Endometrium (tissue), 2 donors: ENCODE data around the gene SPG7.

Source experiments
- FAIRE-seq: peaks from 2 replicates; lab custom pipeline; 2012; peaks lifted over from hg19 to GRCh38; lab: Jason Lieb, UNC
- donor health status: control.
- donor health status: control.

The SPG7 gene

GRCh38 chr16:89485701-89486246 lies 22.4 kb upstream of the SPG7 start:
- no peak for FAIRE-seq

DNA sequence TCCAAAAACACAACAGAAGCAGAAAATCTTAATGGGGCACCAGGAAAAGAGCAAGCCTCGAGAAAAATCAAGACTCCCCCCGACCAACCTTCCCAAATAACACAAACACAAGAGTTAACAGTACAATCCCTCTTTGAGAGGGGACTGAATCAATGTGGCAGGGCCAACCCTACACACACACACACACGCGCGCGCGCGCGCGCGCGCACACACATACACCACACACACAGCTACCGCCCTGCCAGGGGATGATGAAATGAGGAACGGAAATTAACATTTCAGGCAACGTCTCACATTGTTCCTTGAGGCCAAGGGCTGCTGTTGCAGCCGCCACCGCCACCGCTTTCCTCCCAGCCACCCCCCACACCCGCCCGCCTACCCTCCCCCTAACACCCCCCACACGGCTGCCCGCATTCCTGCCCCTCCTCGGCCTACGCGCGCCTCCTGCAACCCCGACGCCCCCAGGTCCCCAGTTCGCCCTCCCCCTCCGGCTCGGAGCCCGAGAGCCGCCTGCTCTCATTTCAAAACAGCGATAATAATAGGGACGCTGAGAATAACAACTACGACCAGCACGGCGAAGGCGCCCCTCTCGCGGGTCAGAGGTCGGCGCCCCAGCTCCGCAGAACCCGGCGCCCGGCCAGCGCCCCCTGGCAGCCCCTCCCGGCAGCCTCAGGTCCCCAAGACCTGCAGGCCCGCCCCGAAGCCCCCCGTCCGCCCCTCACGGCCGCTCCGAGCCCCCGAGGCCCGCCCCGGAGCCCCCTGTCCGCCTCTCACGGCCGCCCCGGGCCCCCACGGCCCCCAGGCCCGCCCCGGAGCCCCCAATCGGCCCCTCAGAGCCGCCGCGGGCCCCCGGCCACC lies 18.9 kb upstream of the SPG7 start:
- FAIRE-seq = no peak

GRCh38 chr16:89489898-89490438 lies 18.2 kb upstream of the SPG7 start:
- no peak for FAIRE-seq

- FAIRE-seq = peak; percentile 95
Observed at GRCh38 chr16:89490439-89491237, 17.6 kb upstream of the SPG7 start, which contains the start of gene ANKRD11. TSS of gene ANKRD11 (minus strand) at chr16:89490561. CDS start at chr16:89317019, 173,542 bp downstream.

GRCh38 chr16:89491238-89491869 lies 16.8 kb upstream of the SPG7 start:
- FAIRE-seq = no peak

- no peak for FAIRE-seq
Observed at GRCh38 chr16:89491974-89492687, 16.1 kb upstream of the SPG7 start.

GRCh38 chr16:89493776-89494175 lies 14.4 kb upstream of the SPG7 start:
- FAIRE-seq = no peak

- FAIRE-seq = no peak
Observed at GRCh38 chr16:89495121-89495520, 13.1 kb upstream of the SPG7 start.

DNA sequence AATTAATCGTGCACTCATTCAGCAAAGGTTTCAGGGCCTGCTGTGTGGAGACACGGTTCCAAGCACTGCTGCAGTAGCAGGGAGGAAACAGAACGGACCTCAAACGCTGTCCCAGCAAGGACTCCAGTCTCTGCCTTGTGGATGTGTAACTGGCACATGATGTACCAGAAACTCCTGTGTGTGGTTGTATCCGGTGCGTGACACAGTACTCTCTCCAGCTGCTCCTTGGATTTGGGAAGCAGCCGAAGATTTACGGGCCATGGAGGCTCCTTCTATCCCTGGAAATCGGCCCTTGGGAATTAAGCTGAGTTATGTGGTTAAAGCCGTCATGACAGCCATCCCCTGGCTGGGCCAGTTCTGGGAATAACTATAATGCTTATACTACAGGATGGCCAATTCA lies 9.4 kb upstream of the SPG7 start:
- FAIRE-seq = no peak

DNA sequence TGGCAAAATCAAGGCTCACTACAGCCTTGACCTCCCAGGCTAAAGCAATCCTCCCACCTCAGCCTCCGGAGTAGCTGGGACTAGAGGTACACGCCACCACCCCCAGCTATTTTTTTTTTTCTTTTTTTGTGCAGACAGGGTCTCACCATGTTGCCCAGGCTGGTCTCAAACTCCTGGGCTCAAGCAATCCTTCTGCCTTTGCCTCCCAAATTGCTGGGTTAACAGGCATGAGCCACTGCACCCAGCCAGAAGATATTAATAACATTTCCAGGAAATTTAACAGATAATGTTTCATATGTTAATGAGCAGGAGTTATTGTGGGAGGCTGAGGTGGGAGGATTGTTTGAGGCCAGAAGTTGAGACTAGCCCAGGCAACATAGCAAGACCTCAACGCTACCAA lies 8.4 kb upstream of the SPG7 start:
- FAIRE-seq = no peak

DNA sequence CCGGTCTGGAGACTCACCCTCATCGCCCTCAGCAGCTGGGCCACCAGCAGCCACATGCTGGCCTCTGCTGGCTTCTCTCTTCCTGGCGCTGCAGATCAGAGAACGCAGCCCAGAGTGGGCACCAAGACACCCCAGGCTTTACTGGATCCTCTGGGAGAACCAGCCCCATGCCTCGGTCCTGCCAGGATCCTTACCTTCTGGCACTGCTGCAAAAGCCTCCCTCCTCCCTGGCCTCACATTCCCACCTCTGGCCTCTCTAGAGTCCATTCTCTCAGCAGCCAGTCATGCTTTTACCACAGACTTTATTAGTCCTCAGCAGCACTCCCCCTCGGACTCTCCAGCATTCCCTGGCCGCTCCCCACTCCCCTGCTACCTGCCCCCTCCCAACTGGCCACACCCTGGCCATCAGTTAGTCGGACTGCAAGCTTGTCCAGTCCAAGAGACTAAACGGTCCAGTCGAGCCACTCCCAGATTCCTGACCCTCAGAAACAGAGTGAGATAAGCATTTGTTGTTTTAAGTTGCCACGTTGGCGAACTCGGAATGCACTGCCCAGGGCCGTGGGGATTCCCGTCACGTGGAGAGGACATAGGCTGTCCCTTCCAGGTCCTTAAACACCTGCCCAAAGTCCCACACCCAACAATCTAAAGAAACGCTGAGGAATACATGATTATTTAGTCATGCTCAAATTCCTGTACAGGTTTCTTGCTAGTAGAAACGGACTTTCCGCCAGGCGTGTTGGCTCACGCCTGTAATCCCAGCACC lies 5.9 kb upstream of the SPG7 start:
- FAIRE-seq = no peak

DNA sequence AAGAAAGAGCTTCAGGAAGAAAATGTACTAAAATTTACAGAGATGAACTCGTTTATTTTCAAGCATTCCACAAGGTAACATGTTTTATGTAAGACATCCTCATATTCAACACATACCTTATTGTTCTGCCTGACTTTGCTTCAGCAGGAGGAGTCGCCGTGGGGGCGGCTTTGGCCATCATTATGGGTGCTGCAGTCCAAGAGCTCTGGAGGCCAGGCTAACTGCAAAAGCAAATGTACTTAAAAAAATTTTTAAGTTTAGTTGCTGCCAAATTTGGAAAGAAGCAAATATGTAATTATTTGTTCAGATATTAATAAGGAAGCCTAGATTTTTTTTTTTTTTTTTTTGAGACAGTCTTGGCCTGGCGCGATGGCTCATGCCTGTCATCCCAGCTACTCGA lies 4.1 kb upstream of the SPG7 start:
- no peak for FAIRE-seq

DNA sequence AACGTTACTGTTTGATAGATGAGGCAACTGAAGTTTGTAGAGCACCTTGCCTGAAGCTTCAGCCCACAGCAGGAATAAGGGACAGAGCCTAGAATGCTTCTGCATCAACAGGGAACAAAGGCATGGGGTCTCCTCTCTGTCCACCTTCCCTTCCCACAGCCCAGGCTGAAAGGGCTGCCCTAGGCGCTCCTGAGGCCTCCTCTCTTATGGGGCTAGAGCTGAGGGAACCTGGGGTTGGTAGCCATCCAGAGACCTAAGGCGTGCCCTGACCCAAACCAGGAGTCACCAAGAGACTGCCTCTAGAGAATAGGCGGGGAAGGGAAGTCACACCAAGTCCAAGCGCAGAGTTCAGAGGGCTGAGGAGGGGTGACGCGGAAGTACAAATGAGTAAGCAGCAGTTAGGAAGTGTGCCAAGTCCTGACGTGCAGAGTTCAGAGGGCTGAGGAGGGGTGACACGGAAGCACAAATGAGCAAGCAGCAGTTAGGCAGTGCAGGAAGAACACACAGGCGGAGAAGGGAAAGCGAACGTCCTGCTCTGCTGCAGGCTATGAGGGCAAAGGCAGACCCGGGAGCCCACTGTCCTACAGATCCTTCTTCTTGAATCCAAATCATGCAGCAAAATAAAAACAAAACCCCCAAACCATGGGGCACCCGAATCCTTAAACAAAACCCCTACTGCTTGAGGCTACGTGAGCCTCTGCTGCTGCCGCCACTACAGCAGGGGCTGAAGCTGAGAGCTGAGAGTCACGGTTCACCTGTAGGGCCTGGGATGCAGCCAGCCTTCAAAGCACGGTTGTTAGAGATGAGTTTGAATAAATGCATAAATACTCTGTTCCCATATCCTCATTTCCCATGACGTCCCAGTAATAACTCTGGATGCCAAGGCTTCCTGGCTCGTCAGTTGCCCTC lies 2.7 kb upstream of the SPG7 start:
- no peak for FAIRE-seq

DNA sequence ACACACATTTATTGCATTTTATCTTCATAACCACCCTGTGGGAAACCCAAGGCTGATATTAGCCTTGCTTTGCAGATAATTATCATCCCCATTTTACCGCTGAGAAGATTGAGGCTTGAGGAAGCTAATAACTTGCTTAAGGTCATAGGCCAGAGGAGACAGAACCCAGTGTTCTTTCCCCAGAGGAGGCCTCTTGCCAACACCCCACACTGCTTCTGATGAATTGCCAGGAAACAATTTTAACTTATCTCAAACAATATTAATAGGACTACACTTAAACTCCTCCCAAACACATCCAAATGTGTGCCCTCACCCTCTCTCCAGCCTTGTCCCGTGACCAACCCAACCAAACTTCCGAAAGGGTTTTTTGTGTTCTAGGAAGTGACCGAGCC lies 2.1 kb upstream of the SPG7 start:
- FAIRE-seq = no peak

GRCh38 chr16:89506791-89507191 lies 1.4 kb upstream of the SPG7 start:
- no peak for FAIRE-seq

DNA sequence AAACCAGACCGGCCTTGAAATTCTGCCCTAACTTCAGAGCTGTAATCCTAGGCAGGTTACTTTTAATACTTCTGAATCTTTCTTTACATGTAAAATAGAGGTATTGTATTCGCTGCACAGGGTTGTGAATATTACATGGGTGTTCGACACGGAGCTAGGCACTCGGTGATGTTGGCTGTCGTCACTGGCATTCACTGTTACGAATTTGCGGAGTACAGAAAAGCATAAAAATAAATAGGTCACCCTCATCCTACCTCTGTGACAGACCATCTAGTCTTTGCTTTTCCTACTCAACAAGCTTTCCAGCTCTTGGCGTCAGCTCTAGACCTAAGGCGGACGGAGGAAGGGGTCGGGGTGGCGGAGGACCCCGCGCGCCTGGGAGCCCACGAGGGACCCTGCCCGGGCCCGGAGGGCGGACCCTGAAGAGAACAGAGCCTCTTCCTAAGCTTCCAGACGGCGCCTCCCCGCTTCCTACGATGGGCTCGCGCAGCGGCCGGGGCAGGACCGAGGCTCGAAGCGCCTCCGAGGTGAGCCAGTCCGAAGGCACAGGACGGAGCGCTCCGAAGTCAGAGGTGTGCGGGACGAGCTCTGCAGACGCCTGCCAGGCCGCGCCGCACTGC lies 879 bp upstream of the SPG7 start:
- FAIRE-seq = no peak

- FAIRE-seq = no peak
Observed at GRCh38 chr16:89510526-89510925, 2.3 kb downstream of the SPG7 start.

DNA sequence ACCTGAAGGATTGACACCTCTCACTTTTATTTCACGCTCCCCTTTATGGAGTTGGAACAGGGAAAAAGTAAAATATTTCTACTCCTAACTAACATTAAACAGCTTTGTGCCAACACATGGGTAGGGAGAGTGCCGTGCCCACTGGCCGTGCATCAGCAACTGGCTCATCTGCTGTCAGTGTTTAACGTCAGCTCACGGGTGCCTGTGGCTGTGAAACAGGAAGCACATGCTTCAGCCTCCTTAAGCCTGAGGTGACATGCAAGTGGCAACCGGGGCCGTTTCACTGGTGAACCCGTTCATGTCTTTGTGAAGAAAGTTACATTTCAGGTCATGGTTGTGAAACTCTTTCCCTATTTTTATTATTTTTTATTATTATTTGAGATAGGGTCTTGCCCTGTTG lies 3.2 kb downstream of the SPG7 start:
- no peak for FAIRE-seq

DNA sequence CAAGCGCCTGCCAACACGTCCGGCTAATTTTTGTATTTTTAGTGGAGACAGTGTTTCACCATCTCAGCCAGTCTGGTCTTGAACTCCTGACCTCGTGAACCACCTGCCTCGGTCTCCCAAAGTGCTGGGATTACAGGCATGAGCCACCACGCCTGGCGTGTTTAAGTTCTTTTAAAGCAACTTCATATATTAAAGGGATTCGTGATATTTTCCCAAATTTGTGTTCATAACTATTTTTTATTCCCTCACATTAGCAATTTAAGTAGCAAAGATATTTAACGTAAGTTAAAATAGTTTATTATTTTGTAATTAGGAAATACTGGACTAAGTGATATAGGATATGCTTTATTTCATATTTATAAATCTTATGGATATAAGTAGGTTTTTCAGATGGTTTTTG lies 4.2 kb downstream of the SPG7 start:
- FAIRE-seq = no peak
